Measurements from ENCODE around the gene SHC3.

GRCh38 chr9:89194421-89195130 is 16.0 kb upstream of the SHC3 start:
- TF ChIP-seq POLR2A (IDR thresholded peaks at IDR 0.05; ENCODE audit: low read length), result no peak
- no peak for TF ChIP-seq GATA1 (IDR thresholded peaks at IDR 0.05; ENCODE audit: low read depth, low read length)

All from erythroblast (primary cell).